ENCODE results near the gene DCLK1.

DNA sequence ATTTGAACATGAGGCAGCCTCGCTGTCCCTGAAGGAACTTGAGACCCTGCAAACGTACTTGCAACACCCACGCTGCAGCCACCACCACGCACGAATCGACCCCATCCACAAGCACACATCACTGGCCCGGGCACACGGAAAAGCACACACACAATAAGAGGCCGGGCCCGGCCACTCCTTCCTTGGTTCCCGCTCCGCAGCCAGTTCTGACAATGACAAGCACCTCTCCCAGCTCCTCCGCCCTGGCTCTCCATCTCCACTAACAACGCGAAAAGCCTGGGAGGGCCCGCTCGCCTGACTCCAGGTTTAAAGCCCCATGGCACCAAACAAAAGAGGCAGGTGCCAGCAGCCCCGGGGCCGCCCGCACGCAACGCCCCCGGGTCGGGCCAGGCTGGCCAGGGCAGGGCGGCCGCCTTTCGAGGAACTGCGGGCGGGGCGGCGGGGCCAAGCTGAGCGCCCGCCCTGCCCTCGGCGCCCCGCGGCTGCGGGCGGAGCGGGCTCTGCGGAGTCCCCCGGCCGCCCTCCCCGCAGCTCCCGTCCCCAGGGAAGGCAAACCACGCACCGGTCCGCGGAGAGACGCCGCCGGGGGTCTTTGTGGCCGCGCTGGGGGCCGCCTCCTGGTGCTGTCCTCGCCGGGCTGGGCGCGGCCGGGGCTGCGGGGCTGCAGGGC, 495 bp downstream of the DCLK1 start:
- no peak for TF ChIP-seq FOXM1 (IDR thresholded peaks at IDR 0.05; ENCODE audit: borderline replicate concordance)
- TF ChIP-seq SUZ12 (IDR thresholded peaks at IDR 0.05) = no peak
- TF ChIP-seq SP1 (IDR thresholded peaks at IDR 0.05) = no peak
- TF ChIP-seq FOXK2 (IDR thresholded peaks at IDR 0.05) = no peak
- no peak for TF ChIP-seq ZNF384 (IDR thresholded peaks at IDR 0.05)
- no peak for TF ChIP-seq BHLHE40 (IDR thresholded peaks at IDR 0.05; ENCODE audit: borderline replicate concordance)
- TF ChIP-seq FOXA1 (IDR thresholded peaks at IDR 0.05) = no peak
- no peak for TF ChIP-seq NFRKB (IDR thresholded peaks at IDR 0.05)
- no peak for TF ChIP-seq ARNT (IDR thresholded peaks at IDR 0.05)
- TF ChIP-seq TARDBP (IDR thresholded peaks at IDR 0.05) = no peak
- TF ChIP-seq ELF4 (IDR thresholded peaks at IDR 0.05) = no peak
- TF ChIP-seq, protein P1, sequence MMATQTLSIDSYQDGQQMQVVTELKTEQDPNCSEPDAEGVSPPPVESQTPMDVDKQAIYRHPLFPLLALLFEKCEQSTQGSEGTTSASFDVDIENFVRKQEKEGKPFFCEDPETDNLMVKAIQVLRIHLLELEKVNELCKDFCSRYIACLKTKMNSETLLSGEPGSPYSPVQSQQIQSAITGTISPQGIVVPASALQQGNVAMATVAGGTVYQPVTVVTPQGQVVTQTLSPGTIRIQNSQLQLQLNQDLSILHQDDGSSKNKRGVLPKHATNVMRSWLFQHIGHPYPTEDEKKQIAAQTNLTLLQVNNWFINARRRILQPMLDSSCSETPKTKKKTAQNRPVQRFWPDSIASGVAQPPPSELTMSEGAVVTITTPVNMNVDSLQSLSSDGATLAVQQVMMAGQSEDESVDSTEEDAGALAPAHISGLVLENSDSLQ (IDR thresholded peaks at IDR 0.05) = no peak
- TF ChIP-seq HDGF (IDR thresholded peaks at IDR 0.05; ENCODE audit: borderline replicate concordance) = no peak

All from HEK293T (cell line).